Inferior parietal cortex (tissue), 1 donor: ENCODE results near the gene KRTAP10-1.
A peak's percentile ranks its signal among the peaks of the same experiment; 100 is the strongest.

Experiments used
- DNase-seq: peaks from one replicate; pipeline ENCODE4 v3.0.0-alpha.2; 2016; ENCODE audit errors: extremely low spot score

KRTAP10-1 gene

DNA sequence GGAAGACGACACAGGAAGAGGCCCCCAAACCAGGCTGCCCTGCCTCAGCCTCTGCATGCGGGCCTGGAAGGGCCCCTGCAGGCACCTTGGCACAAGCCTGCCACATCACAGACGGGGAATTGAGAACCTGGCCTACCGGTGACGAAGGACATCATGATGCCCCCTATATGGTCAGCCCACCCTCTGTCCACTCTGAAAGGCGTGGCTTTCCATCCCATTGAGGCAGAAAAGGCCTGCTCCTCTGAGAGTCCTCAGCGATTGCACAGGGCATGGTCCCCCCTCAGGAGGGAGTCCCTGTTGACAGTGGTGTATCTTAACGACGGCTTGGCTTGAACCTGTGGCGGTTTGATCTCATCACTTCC is 11.4 kb downstream of the KRTAP10-1 start:
- DNase-seq, result no peak

DNA sequence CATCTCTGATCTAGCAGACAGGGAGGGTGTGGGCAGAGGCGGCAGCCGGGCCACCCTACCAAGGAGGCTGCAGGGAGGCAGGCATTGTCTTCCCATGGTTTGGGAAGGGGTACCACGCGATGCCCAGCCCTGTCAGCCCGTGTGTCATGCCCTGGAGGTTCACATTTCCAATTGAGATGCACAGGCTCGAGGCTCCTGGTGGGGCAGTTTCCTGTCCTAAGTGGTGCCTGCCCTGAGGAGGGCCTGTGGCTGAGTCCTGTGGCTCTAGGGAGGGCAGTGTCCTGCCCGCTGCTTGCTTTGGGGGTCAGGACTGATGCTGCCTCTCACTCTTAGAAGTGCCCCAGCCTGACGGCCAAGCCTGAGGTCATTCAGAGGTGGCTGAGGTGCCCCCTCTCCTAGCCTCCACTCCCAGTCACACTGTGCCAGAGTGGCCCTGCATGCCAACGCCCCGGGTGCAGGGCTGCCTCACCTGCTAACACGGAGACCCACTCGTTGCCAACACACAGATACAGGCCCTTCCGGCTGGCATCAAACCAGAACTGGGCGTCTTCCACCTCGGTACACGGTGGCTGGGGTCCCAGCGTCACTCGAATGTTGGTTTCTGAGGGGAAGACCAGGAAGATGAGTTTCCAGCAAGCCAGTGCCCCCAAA is 11.9 kb downstream of the KRTAP10-1 start:
- no peak for DNase-seq

DNA sequence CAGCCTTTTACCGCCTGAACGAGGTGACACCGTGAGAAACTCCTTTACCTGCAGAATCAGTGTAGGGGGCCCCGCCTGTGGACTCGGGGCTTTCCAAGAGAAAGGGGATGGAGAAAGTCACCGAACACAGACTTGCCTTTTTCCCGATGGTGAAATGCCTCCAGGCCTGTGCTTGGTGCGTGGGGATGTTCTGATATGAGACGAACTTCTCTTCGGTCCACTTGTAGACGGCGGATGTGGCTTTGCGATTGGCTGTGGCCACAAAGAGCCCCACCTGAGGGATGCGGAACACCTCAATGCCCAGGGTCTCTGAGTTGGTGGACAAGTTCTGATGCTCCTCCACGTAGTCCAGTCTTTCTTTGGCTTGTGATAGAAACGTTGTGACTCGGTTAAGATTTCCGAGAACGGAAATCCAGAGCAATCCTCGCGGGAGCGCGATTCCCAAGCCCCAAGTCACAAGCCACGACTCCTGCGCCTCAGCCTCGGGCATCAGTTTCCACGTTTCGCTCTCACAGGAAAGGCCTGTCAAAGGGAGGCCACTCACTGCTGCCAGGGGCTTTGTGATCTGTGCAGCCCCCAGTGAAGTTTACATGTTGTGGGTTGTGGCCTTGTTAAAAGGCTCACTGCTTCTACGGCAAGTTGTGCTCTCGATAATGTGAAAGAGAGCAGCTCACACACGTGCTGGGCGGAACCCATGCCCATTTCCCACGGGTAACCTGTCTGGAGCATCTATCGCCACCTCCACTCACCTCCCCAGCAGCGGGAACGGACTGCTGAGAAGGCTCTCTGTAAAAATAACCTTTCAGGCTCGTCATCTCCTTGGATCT is 12.6 kb downstream of the KRTAP10-1 start:
- no peak for DNase-seq

DNA sequence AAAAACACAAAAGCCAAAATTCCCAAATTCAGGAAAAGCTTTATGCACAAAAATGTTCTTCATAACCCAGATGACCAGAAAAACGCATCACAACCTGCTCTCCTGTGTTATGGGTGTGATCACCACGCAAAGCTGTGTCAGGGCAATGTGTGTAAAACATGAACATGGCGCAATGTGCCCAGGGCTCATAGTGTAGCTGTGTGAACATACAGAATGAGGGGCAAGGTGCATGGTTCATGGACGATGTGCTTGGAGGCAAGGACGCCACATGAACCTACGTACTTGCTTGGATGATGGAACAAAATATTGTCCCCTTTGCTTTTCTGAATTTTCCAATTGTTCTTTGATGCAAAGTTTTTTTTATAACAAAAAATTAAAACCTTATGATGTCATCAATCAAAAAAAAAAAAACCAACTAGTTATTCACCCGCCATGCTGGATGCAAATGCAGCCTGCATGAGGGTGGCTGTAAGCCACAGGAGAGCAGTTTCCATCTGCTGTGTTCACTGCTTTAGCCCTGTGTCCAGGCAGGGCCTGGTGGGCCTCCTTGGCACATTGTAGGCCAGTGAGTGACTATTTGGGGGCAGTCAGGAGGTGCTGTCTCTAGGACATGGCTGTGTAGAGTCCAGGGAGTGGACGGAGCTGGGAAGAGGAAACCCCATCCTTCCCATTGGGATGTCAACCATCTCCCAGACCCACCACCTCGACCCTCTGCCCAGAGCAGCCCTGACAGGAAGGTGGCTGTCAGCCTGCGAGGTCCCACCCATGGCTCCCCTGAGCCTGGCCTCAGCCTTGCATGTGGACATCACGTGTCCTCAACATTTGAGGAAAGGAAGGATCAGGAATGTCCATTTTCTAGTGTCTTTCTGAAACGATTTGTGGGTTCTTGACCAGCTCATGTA is 13.6 kb downstream of the KRTAP10-1 start:
- no peak for DNase-seq

DNA sequence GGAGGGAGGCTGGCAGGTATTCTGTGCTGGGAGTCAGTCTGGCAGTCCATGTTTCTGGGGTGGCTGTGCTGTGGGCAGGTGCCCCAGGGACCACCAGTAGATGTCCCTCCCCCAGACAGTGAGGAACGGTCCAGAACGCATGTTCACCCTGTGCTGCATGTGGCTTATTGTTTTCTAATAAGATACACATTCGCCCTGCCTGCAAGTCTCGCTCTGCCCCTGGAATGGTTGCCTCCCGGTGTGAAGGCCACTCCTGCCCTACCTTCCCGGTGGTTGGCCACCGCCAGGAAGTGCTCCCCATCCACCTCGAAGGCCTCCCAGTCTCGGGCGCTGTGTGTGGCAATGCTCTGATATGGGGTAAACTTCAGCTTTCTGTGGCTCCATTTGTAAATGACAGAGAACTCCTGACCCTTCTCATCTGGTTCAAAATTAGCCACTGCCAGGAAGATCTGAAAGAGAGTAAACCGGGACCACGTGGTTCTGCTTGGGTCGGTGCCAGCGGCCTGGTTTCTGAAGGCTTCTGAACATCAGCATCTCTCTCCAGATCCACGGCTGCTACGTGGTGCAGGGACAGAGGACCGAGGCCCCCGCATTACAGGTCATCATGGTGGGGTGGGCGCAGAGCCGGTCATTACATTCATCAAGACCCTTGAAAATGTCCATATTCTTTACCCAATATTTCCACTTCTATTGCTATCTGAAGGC is 14.5 kb downstream of the KRTAP10-1 start:
- DNase-seq, result no peak

DNA sequence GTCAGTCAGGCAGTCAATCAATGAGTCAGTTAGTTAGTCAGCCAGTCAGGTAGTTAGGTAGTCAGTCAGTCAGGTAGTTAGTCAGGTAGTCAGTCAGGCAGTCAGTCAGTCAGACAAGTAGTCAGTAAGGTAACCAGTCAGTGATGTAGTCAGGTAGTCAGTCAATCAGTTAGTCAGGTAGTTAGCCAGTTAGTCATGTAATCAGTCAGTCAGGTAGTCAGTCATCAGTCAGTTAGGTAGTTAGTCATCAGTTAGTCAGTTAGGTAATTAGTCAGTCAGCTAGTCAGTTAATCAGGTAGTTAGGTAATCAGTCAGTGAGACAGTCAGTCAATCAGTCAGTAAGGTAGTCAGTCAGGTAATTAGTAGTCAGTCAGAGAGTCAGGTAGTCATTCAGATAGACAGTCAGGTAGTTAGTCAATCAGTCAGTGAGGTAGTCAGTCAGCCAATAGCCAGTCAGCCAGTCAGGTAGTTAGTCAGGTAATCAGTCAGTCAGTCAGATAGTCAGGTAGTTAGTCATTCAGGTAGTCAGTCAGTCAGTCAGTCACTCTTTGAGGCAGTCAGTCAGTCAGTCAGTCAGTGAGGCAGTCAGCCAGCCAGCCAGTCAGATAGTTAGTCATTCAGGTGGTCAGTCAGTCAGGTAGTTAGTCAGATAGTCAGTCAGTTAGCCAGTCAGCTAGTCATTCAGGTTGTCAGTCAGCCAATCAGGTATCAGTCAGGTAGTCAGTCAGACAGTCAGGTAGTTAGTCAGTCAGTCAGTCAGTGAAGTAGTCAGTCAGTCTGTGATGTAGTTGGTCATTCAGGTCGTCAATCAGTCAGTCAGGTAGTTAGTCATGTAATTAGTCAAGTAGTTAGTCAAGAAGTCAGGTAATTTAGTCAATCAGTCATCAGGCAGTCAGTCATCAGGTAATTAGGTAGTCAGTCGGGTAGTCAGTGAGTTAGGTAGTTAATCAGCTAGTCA is 15.3 kb downstream of the KRTAP10-1 start:
- DNase-seq, result no peak

DNA sequence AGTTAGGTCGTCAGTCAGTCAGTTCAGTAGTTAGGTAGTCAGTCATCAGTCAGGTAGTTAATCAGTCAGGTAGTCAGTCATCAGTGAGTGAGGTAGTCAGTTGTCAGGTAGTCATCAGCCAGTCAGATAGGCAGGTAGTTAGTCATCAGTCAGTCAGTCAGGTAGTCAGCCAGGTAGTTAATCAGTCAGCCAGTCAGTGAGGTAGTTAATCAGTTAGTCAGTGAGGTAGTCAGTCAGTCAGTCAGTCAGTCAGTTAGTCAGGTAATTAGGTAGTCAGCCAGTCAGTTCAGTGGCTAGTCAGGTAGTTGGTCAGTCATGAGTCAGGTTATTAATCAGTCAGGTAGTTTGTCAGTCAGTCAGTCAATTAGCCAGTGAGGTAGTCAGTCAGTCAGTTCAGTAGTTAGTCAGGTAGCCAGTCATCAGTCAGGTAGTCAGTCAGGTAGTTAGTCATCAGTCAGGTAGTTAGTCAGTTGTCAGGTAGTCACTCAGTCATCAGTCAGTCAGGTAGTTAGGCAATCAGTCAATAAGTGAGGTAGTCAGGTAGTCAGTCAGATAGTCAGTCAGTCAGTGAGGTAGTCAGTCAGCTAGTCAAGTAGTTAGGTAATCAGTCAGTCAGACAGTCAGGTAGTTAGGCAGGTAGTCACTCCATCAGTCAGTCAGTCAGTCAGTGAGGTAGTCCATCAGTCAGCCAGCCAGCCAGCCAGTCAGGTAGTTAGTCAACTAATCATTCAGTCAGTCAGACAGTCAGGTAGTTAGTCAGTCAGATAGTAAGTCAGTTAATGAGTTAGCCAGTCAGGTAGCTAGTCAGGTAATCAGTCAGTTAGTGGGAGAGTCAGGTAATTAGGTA is 16.2 kb downstream of the KRTAP10-1 start:
- no peak for DNase-seq

DNA sequence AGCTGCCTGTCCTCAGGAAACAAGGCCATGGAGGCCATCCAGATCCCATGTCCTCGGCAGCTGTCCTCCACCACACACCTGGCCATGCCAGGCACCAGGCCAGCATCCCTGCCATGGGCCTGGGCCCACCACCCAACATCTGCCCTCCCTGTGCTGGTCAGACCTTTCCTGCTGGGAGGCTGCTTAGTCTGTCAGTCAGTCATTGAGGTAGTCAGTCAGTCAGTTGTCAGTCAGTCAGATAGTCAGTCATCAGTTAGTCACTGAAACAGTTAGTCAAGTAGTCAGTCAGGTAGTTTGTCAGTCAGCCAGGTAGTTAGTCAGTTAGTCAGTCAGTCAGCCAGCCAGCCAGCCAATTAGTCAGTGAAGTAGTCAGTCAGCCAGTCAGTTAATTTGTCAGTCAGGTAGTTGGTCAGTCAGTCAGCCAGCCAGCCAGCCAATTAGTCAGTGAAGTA is 17.2 kb downstream of the KRTAP10-1 start:
- DNase-seq, result no peak

DNA sequence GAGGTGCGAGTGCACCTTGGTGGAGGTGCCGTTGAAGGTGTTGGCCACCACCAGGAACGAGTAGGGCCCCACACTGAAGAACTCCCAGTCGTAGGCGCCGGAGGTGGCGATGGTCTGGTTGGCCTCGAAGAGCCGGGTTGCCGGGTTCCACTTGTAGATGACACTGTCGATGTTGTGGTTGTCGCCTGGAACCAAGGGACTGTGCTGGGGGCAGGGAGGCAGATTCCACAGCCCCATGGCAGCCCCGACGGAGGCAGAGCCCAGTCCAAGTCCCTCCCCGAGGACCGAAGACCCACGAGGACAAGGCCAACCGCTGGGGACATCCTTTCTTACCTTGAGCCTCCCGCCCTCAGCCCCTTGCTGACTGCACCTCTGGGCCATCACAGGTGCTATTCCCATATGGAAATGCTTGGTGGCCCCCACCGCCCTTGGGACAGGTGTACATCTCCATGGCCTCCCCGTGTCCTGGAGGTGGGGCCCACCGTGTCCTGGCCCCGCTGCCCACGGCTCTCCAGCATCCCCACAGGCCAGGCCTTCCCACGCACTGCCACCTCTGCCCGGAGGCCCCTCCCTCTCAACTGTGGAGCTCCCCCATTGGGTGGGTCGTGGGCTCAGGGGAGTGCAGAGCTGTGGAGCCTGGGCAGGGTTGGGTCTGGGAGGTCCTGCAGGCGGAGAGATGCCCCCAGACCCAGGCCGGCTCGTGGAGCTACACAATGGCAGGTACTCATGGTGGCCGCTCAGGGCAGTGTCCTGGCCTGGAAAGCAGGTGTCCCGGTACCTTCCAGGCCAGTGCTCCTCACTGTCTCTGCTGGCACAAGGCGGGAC is 17.9 kb downstream of the KRTAP10-1 start:
- DNase-seq, result no peak

DNA sequence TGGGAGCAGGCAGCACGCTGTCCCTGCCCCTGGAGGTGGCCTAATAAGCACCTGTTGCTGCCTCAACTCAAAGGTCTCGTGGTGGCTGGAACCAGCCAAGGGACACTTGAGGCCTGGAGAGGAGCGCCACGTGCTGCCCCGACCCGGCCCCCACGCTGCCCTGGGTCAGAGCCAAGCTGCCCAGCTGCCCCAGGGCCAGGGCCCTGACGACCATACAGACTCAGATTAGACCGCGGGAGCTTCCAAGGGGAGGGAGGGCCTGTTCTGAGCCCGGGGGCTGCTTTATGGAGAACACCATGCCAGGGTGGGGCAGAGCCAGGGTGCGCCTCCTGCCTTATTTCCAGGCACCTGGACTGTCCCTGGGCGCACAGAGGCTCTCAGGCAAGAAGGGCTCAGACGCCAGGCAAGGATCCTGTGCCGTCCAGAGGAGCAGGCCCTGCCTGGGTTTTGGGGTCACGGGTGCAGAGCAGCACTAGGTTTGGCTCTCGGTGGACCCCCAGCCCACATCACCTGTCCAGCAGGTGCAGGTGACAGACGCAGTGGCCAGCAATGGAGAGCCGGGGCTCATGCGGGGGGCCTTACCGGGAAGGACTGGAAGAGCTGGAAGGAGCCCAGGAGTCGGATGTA is 18.6 kb downstream of the KRTAP10-1 start:
- no peak for DNase-seq

DNA sequence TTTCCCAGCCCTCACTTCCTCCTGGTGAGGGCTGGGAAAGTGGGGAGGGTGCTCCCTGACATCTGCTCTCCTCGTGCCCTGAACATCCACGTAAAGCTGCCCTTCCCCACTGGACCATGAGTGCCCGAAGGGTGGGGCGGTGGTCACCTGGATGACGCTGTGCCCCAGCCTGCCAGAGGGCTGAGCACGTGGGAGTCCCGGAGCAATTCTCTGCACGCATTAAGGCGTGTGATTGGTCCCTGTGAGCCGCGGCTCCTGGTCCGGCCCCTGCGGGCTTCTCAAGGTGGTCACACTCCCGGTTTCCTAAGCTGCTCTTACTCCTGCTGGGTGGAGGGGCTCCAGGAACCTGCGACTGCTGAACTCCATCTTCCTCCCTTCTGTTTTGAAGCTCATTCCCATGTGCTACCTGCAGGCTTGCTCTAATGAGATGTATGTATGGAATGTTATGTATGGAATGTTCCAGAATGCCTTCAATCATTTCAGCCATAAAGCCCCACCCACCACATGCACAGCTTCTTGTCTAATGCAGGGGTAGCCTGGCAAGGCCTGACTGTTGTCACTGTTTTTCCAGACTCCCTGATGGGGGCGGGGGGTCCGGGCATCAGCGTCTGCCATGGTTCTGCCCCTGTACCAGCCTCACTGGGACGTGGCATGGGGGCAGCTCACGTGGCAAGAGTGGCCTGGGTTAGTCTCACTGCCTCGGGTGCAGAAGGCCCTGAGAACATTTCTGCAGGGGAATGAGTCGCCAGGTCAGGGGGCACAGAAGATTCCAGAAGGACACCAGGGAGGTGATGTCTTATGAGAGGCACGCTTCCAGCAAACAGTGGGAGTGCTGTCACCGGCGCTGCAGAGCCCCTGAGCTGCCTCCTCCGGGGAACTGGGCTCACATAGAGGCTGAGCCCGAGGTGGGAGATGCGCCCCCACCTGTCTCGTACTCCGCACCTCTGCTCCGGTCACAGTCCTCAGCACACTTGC is 19.4 kb downstream of the KRTAP10-1 start:
- DNase-seq, result no peak

DNA sequence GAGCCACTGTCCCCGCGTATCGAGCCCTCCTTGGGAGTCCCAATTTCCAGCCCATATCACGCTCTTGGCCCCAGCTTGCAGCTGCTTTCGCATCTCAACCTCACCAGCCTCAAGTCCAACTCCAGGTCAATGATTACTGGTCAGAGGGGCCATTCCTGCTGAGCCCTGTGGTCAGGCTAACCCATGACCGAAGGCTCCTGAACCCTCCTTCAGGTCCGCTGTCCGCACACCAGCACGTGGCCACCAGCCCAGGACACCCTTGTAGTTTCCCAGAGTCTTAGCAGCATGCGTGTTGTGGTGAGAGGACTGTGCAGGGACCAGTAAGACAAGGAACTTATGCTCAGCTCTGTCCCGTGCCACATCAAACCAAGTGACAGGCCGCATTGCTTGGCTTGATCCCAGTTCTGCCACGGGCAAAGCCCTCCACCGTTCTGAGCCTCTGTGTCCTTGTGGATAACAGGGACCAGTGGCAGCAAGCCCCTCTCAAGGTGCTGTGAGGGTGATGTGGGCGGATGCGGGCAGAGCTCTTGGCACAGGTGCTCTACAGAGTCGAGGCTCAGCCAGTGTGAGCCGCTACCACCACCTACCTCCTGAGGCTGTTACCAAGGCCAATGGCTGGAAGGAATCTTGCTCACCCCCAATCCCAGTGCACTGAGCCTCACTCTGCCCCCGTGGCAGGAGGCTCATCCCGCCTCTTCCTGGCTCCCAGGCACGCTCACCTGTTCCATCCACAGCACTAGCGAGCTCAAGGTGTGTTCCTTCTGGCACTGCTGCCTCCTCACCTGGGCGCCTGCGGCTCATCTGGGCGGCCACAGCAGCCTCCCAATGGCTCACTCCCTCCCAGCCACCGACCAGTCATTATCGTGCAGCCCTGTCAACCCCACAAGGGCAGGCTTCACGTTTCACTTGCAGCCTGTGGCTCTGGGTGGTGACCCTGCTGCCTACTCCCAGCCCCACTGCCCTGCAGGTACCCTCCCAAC is 20.4 kb downstream of the KRTAP10-1 start:
- DNase-seq, result no peak

DNA sequence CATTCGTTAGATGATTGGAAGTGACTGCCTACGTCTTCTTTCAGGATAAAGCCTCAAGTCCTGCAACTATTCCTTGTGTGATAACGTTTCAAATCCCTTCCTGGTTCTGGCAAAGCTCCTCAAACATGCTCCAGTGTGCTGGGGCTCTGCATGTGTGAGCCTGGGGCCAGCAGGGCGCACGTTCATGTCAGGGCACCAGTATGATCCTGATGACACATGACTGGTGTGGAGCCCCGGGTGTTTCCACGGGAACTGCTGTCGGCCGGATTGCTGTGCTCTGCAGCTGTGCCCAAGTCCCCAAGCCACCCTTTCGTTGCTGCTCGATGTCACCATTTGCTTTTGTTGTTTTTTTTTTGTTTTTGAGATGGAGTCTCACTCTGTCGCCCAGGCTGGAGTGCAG is 21.3 kb downstream of the KRTAP10-1 start:
- DNase-seq, result no peak

DNA sequence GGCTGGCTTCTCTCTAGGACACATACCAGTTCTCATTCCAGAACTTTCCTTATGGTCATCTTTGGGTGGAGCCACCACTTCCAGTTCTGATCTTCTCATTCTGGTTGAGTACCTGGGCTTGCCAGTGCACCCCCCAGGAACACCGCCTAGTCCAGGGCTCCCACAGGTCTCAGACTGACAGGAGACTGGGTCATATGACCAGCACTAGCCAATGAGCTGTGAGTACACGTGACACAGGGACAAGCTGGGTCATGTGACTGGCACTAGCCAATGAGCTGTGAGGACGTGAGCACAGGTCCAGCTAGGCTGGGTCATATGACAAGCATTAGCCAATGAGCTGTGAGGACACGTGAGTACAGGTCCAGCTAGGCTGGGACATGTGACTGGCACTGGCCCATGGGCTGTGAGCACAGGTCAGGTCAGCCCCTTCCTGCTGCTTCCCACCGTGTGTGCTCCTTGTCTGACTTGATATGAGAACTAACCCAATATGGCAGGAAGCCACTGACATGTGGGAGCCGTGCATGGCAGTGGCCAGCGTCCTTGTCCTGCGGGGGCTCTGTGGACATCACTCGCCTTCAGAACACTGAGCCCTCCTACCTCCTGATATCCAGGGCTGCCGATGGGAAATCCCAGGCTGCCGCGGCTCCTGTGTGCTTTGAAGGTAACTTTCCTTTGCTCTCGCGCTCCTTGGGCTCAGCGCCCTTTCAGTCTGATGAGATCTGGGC is 22.7 kb downstream of the KRTAP10-1 start:
- peak; percentile 53 for DNase-seq

DNA sequence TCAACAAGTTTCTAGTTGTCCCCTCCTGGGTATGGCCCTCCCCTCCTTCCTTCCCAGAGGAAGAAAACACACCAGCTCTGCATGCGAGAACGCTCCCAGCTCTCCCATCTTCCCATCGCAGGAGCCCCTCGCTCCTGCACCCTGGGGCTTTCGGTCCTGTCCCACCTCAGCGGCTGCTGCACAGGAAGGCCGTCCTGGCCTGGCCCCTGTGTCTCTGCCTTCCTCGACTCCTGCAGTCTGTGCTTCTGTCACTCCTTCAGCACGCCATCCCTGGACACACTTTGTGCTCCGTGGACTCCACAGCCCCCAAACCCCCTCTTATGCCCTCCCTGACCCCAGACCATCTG is 23.2 kb downstream of the KRTAP10-1 start:
- DNase-seq, result no peak
